PC-9 (cell line): Measurements from ENCODE around the gene TAF4. TPM values are rescaled to one million over a fixed set of nuclear protein-coding genes. Genes with fewer than 3 reads are reported as not detected.

Experiments used
- BruUV-seq: library from RNA; stranded (reverse); fragments of 400-500 nt; replicated peaks from 2 replicates; lab custom pipeline; 2021; lab: Mats Ljungman, UMichigan
- CTCF ChIA-PET: fragments of 300-600 bp; sonication (Branson Sonifier 250); formaldehyde crosslinking; loops from one replicate; lab custom pipeline; 2022; ENCODE audit warnings: antibody characterized with exemption; lab: Charles Lee
- POLR2A ChIA-PET: fragments of 300-600 bp; sonication (Branson Sonifier 250); formaldehyde crosslinking; loops from one replicate; lab custom pipeline; 2022; ENCODE audit warnings: antibody characterized with exemption; ENCODE audit not compliant: unreplicated experiment; lab: Charles Lee
- DNase-seq, 2 experiments: peaks; one replicate each; pipeline versions ENCODE4 v3.0.0 to v3.0.0-alpha.2; 2015 to 2022; ENCODE audit warnings: mixed read lengths in 1 of 2
- H2AFZ ChIP-seq: fragments of 200-600 bp; sonication (generic); 2 replicates; pipeline ENCODE4 v1.8.1; 2017; ENCODE audit warnings: antibody characterized with exemption
- H3F3A ChIP-seq: fragments of 200-600 bp; sonication (generic); 2 replicates; pipeline ENCODE4 v1.8.1; 2017; ENCODE audit warnings: antibody characterized with exemption, mild to moderate bottlenecking, low read depth; ENCODE audit not compliant: insufficient read depth
- H3K27ac ChIP-seq: fragments of 200-600 bp; sonication (generic); 2 replicates; pipeline ENCODE4 v1.6.1; 2016; ENCODE audit warnings: mixed run types
- H3K27me3 ChIP-seq: fragments of 200-600 bp; sonication (generic); 2 replicates; pipeline ENCODE4 v1.6.1; 2016; ENCODE audit warnings: low read depth, mixed run types; ENCODE audit not compliant: insufficient read depth
- H3K36me3 ChIP-seq: fragments of 200-600 bp; sonication (generic); 2 replicates; pipeline ENCODE4 v1.6.1; 2016; ENCODE audit warnings: low read depth, mixed run types
- H3K4me1 ChIP-seq: fragments of 200-600 bp; sonication (generic); replicated peaks from 2 replicates; pipeline ENCODE4 v1.6.1; 2016; ENCODE audit warnings: mixed run types; ENCODE audit not compliant: insufficient read depth
- H3K4me2 ChIP-seq: fragments of 200-600 bp; sonication (generic); 2 replicates; pipeline ENCODE4 v1.6.1; 2017; ENCODE audit warnings: mixed run types
- H3K4me3 ChIP-seq: fragments of 200-600 bp; sonication (generic); 2 replicates; pipeline ENCODE4 v1.6.1; 2016; ENCODE audit warnings: mixed run types
- H3K79me2 ChIP-seq: fragments of 200-600 bp; sonication (generic); 2 replicates; pipeline ENCODE4 v1.6.1; 2017; ENCODE audit warnings: low read depth, mixed run types
- H3K9me2 ChIP-seq: fragments of 200-600 bp; sonication (generic); 2 replicates; pipeline ENCODE4 v1.8.1; 2017; ENCODE audit warnings: mild to moderate bottlenecking; ENCODE audit not compliant: insufficient read depth
- H3K9me3 ChIP-seq: fragments of 200-600 bp; sonication (generic); 2 replicates; pipeline ENCODE4 v1.8.1; 2016; ENCODE audit warnings: low read depth; ENCODE audit not compliant: insufficient read depth
- H4K20me1 ChIP-seq: fragments of 200-600 bp; sonication (generic); 2 replicates; pipeline ENCODE4 v1.8.1; 2017; ENCODE audit not compliant: insufficient read depth
- EZH2 ChIP-seq: fragments of 200-600 bp; sonication (generic); IDR thresholded peaks from 2 replicates; pipeline ENCODE4 v1.8.0; 2017; ENCODE audit warnings: antibody characterized with exemption, low read depth
- intact Hi-C: fragments of 100-400 bp; cut with micrococcal nuclease; formaldehyde crosslinking; loops from one replicate; pipeline ENCODE4 v1.10.0; 2022; ENCODE audit not compliant: unreplicated experiment
- total RNA-seq: library from RNA; stranded (reverse); gene quantifications from 2 replicates; pipeline ENCODE4 v1.2.3, GENCODE V29; 2021
- TF ChIP-seq, protein P1 (sequence below): fragments of 200-600 bp; sonication (generic); conservative IDR thresholded peaks from 2 replicates; pipeline ENCODE4 v1.6.1; 2017; ENCODE audit warnings: mixed run types, antibody characterized with exemption, mild to moderate bottlenecking, moderate library complexity

Gene TAF4
- total RNA-seq, 1 experiment from 2014 or later = 32.5 TPM

- H3K36me3 ChIP-seq = no peaks in the 10 kb centered on the region
- no peak for TF ChIP-seq EZH2
- TF ChIP-seq, protein P1, sequence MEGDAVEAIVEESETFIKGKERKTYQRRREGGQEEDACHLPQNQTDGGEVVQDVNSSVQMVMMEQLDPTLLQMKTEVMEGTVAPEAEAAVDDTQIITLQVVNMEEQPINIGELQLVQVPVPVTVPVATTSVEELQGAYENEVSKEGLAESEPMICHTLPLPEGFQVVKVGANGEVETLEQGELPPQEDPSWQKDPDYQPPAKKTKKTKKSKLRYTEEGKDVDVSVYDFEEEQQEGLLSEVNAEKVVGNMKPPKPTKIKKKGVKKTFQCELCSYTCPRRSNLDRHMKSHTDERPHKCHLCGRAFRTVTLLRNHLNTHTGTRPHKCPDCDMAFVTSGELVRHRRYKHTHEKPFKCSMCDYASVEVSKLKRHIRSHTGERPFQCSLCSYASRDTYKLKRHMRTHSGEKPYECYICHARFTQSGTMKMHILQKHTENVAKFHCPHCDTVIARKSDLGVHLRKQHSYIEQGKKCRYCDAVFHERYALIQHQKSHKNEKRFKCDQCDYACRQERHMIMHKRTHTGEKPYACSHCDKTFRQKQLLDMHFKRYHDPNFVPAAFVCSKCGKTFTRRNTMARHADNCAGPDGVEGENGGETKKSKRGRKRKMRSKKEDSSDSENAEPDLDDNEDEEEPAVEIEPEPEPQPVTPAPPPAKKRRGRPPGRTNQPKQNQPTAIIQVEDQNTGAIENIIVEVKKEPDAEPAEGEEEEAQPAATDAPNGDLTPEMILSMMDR = no peak
- POLR2A ChIA-PET = interaction anchor here (0.6 kb wide), 1 partner anchor 435 kb away, joined by 3 read pairs; no protein-coding TSS in a partner anchor
Measured at GRCh38 chr20:62004614-62005013, 61.1 kb downstream of the TAF4 start.

GRCh38 chr20:62003567-62004405, 61.9 kb downstream of the TAF4 start:
- BruUV-seq = no TSS peak
- no peak for TF ChIP-seq EZH2
- TF ChIP-seq, protein P1 = no peak
- Histone ChIP-seq H3K4me3 (no peak overlapping the region), H3K79me2 (no peaks in the 10 kb centered on the region), H2AFZ (no peak overlapping the region), H3K9me3 (no peaks in the 10 kb centered on the region), H3K4me1 (no peaks in the 10 kb centered on the region), H3K27me3 (no peaks in the 10 kb centered on the region), H3K9me2 (no peaks in the 10 kb centered on the region), H4K20me1 (no peaks in the 10 kb centered on the region; the same call in 1 of the 2 replicates), H3K4me2 (no peak overlapping the region), H3K27ac (no peak overlapping the region), H3K36me3 (no peaks in the 10 kb centered on the region), H3F3A (no peaks in the 10 kb centered on the region)
- ChIA-PET CTCF (no interaction called here), POLR2A (interaction anchor here (0.6 kb wide), 1 partner anchor 436 kb away, joined by 3 read pairs; no protein-coding TSS in a partner anchor)
- intact Hi-C loops = no loop called here
- DNase-seq = no peak

More at GRCh38 chr20:62004614-62005013, 61.1 kb downstream of the TAF4 start:
- no peaks in the 10 kb centered on the region for H3K27me3 ChIP-seq
- H3F3A ChIP-seq = no peaks in the 10 kb centered on the region
- no TSS peak for BruUV-seq
- no peaks in the 10 kb centered on the region; the same call in 1 of the 2 replicates for H4K20me1 ChIP-seq
- no peaks in the 10 kb centered on the region for H3K4me1 ChIP-seq
- no peaks in the 10 kb centered on the region for H3K9me3 ChIP-seq
- no peaks in the 10 kb centered on the region for H3K9me2 ChIP-seq
- CTCF ChIA-PET = no interaction called here
- DNase-seq = no peak
- no peak overlapping the region for H2AFZ ChIP-seq
- no peak overlapping the region for H3K4me2 ChIP-seq
- no peak overlapping the region for H3K4me3 ChIP-seq
- H3K79me2 ChIP-seq = no peaks in the 10 kb centered on the region
- intact Hi-C loops = no loop called here
- H3K27ac ChIP-seq = no peak overlapping the region

DNA sequence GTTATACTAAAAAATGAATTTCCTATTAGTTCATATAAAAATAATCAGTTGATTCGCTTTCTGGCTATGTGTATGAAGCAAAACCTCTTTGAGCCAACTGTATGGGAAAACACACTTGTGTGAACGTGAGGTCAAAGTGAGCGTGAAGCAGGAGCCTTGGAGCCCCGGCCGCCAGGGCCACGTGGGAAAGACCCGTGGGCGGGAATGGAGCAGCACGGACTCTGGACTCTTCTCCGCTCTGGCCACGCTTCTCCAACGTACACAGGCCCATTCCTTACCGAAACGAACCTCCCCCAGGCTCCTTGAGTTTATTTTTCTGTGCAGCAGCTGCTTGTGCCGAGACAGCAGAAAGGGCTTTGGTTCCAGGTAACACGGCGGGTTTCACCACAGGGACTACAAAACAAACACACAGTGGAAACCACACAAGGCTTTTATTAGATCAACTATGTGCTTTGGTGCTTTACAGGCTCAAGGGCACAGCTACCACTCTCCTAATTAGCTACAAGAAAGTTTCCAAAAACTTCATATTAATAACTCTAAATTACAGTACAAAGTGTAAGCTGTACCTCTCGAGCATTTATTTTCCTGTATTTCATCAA, 62.7 kb downstream of the TAF4 start:
- H3F3A ChIP-seq = no peaks in the 10 kb centered on the region
- H3K9me2 ChIP-seq = no peaks in the 10 kb centered on the region
- no peak for DNase-seq
- no peak overlapping the region for H2AFZ ChIP-seq
- BruUV-seq = no TSS peak
- H3K79me2 ChIP-seq = no peaks in the 10 kb centered on the region
- H3K36me3 ChIP-seq = no peaks in the 10 kb centered on the region
- H3K4me2 ChIP-seq = no peak overlapping the region
- no peaks in the 10 kb centered on the region for H3K9me3 ChIP-seq
- no peaks in the 10 kb centered on the region for H3K27me3 ChIP-seq
- no peaks in the 10 kb centered on the region; the same call in 1 of the 2 replicates for H4K20me1 ChIP-seq
- ChIA-PET CTCF (no interaction called here), POLR2A (no interaction called here)
- TF ChIP-seq, protein P1 = no peak
- no peak for TF ChIP-seq EZH2
- H3K4me3 ChIP-seq = no peak overlapping the region
- no peak overlapping the region for H3K27ac ChIP-seq
- intact Hi-C loops = no loop called here
- no peaks in the 10 kb centered on the region for H3K4me1 ChIP-seq
